Epithelial cell of esophagus (primary cell): Measurements from ENCODE around the gene RNF130.
A peak's percentile ranks its signal among the peaks of the same experiment; 100 is the strongest.

ENCODE experiments used
- DNase-seq: peaks from one replicate; pipeline ENCODE4 v3.0.0; 2010; ENCODE audit warnings: low read depth
- H3K4me3 ChIP-seq: 2 replicates; pipeline ENCODE4 v1.5.1; 2011; ENCODE audit warnings: mild to moderate bottlenecking, low read length, control low read depth
- CTCF ChIP-seq: IDR thresholded peaks from 2 replicates; pipeline ENCODE4 v1.5.1; 2011; ENCODE audit warnings: low read depth, mild to moderate bottlenecking, low read length, control low read depth, inconsistent platforms; ENCODE audit not compliant: insufficient read depth; ENCODE audit errors: missing control alignments

The RNF130 gene

GRCh38 chr5:180070756-180071530, 616 bp downstream of the RNF130 start:
- peak; percentile 69 for DNase-seq
- H3K4me3 ChIP-seq: peak overlapping the region; percentile 77
- TF ChIP-seq CTCF: no peak

- peak overlapping the region; percentile 77 for H3K4me3 ChIP-seq
- peak; percentile 43 for DNase-seq
- TF ChIP-seq CTCF: no peak
These were observed 1.8 kb downstream of the RNF130 start for GRCh38 chr5:180069589-180070247.

GRCh38 chr5:180068519-180069090, 3.0 kb downstream of the RNF130 start:
- TF ChIP-seq CTCF: no peak
- DNase-seq: no peak
- H3K4me3 ChIP-seq: no peak overlapping the region

- TF ChIP-seq CTCF: no peak
- no peak overlapping the region for H3K4me3 ChIP-seq
- no peak for DNase-seq
These were observed 3.6 kb downstream of the RNF130 start for GRCh38 chr5:180067986-180068385.

GRCh38 chr5:180060192-180060591, 11.4 kb downstream of the RNF130 start:
- H3K4me3 ChIP-seq: no peak overlapping the region
- TF ChIP-seq CTCF: no peak
- DNase-seq: no peak

GRCh38 chr5:180059326-180059725, 12.2 kb downstream of the RNF130 start:
- H3K4me3 ChIP-seq: no peak overlapping the region
- DNase-seq: no peak
- TF ChIP-seq CTCF: no peak
